Natural killer cell (primary cell): Measurements from ENCODE around the gene SLAMF9. TPM values are rescaled to one million over a fixed set of nuclear protein-coding genes. Genes with fewer than 3 reads are reported as not detected.

Source experiments
- ATAC-seq, 3 donors: fragments of 150-1000 bp in 2 of 3; fragments of 200-7000 bp in 1 of 3; cut with Tn5 transposase; 1 replicate in 1 of 3; 2 replicates in 2 of 3; pipeline ENCODE4 v1.10.0; 2021; ENCODE audit warnings: mild to moderate bottlenecking in 2 of 3, moderate library complexity in 2 of 3
- DNase-seq, 2 donors: peaks; one replicate each; pipeline versions ENCODE4 v3.0.0 to v3.0.0-alpha.2; 2013 to 2021; ENCODE audit warnings: mixed read lengths in 1 of 2
- H3K27ac ChIP-seq: one replicate; pipeline ENCODE4 v1.5.1; 2013; ENCODE audit warnings: mild to moderate bottlenecking, low read length
- H3K27me3 ChIP-seq: one replicate; pipeline ENCODE4 v1.6.1; 2013; ENCODE audit warnings: low read length; ENCODE audit not compliant: control insufficient read depth, insufficient read depth
- H3K36me3 ChIP-seq: one replicate; pipeline ENCODE4 v1.6.1; 2013; ENCODE audit warnings: low read length; ENCODE audit not compliant: control insufficient read depth, insufficient read depth
- H3K4me1 ChIP-seq: one replicate; pipeline ENCODE4 v1.6.1; 2013; ENCODE audit warnings: low read length; ENCODE audit not compliant: control insufficient read depth, insufficient read depth
- H3K4me3 ChIP-seq: one replicate; pipeline ENCODE4 v1.5.1; 2013; ENCODE audit warnings: low read length
- H3K9me3 ChIP-seq: one replicate; pipeline ENCODE4 v1.6.1; 2013; ENCODE audit warnings: low read length; ENCODE audit not compliant: control insufficient read depth, insufficient read depth
- H3K27ac Mint-ChIP-seq, 2 donors: one replicate each; pipeline ENCODE4 v1.8.0; 2022; ENCODE audit warnings: mild to moderate bottlenecking in 2 of 2, mixed read lengths in 2 of 2, moderate library complexity in 1 of 2
- H3K27me3 Mint-ChIP-seq, 2 donors: one replicate each; pipeline ENCODE4 v1.8.0; 2022; ENCODE audit warnings: low read depth in 2 of 2, mixed read lengths in 2 of 2
- H3K36me3 Mint-ChIP-seq: one replicate; pipeline ENCODE4 v1.8.0; 2022; ENCODE audit warnings: mixed read lengths
- H3K4me1 Mint-ChIP-seq, 2 donors: one replicate each; pipeline ENCODE4 v1.8.0; 2022; ENCODE audit warnings: mixed read lengths in 2 of 2
- H3K4me3 Mint-ChIP-seq: one replicate; pipeline ENCODE4 v1.8.0; 2022; ENCODE audit warnings: mild to moderate bottlenecking, moderate library complexity, mixed read lengths
- H3K9me3 Mint-ChIP-seq, 2 donors: one replicate each; pipeline ENCODE4 v1.8.0; 2022; ENCODE audit warnings: mixed read lengths in 2 of 2
- WGBS: methylation state at CpG from one replicate; pipeline ENCODE4 v1.1.7; 2013; ENCODE audit warnings: missing lambda C conversion rate; ENCODE audit not compliant: insufficient coverage; 5-methylcytosine and 5-hydroxymethylcytosine counted together
- intact Hi-C: fragments of 100-400 bp; cut with micrococcal nuclease; formaldehyde crosslinking; loops from one replicate; pipeline ENCODE4 v1.14.2; 2022
- total RNA-seq, 4 donors: library from RNA; stranded (reverse); fragments of 120-200 nt in 1 of 4; gene quantifications; one replicate each; pipeline versions ENCODE4 v1.2.3 to v1.2.4, GENCODE V29; 2013 to 2022
- TF ChIP-seq, protein P1 (sequence below): fragments of 200-600 bp; IDR thresholded peaks from one replicate; pipeline ENCODE4 v1.8.0; 2022; ENCODE audit warnings: antibody characterized with exemption

Gene SLAMF9
- total RNA-seq, 3 donors from 2014 or later (not counting 1 experiment from before 2014, with no cell fraction given): not detected

- H3K9me3 Mint-ChIP-seq: no peaks in the 10 kb centered on the region
- peak overlapping the region; percentile 79 for H3K4me3 Mint-ChIP-seq
- H3K4me3 ChIP-seq: no peak overlapping the region
- peaks cover 6% of the 10 kb centered on the region for H3K4me1 ChIP-seq
- intact Hi-C loops: no loop called here
- TF ChIP-seq, protein P1, sequence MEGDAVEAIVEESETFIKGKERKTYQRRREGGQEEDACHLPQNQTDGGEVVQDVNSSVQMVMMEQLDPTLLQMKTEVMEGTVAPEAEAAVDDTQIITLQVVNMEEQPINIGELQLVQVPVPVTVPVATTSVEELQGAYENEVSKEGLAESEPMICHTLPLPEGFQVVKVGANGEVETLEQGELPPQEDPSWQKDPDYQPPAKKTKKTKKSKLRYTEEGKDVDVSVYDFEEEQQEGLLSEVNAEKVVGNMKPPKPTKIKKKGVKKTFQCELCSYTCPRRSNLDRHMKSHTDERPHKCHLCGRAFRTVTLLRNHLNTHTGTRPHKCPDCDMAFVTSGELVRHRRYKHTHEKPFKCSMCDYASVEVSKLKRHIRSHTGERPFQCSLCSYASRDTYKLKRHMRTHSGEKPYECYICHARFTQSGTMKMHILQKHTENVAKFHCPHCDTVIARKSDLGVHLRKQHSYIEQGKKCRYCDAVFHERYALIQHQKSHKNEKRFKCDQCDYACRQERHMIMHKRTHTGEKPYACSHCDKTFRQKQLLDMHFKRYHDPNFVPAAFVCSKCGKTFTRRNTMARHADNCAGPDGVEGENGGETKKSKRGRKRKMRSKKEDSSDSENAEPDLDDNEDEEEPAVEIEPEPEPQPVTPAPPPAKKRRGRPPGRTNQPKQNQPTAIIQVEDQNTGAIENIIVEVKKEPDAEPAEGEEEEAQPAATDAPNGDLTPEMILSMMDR: no peak
- H3K9me3 ChIP-seq: no peaks in the 10 kb centered on the region
- no peaks in the 10 kb centered on the region for H3K36me3 Mint-ChIP-seq
- no peak for DNase-seq
- H3K27me3 Mint-ChIP-seq: peaks cover 42 to 48% of the 10 kb centered on the region in 2 donors
- ATAC-seq: no peak
- 47% methylated on average over 11 of the region's 11 CpGs for WGBS
- H3K4me1 Mint-ChIP-seq: peaks cover 7 to 15% of the 10 kb centered on the region in 2 donors
- H3K27me3 ChIP-seq: peaks cover 18% of the 10 kb centered on the region
- no peaks in the 10 kb centered on the region for H3K36me3 ChIP-seq
- H3K27ac Mint-ChIP-seq: peak overlapping the region in 1 of 2 donors; percentile 29
- no peak overlapping the region for H3K27ac ChIP-seq
These were observed 9.2 kb downstream of the SLAMF9 start for GRCh38 chr1:159944623-159945455.

DNA sequence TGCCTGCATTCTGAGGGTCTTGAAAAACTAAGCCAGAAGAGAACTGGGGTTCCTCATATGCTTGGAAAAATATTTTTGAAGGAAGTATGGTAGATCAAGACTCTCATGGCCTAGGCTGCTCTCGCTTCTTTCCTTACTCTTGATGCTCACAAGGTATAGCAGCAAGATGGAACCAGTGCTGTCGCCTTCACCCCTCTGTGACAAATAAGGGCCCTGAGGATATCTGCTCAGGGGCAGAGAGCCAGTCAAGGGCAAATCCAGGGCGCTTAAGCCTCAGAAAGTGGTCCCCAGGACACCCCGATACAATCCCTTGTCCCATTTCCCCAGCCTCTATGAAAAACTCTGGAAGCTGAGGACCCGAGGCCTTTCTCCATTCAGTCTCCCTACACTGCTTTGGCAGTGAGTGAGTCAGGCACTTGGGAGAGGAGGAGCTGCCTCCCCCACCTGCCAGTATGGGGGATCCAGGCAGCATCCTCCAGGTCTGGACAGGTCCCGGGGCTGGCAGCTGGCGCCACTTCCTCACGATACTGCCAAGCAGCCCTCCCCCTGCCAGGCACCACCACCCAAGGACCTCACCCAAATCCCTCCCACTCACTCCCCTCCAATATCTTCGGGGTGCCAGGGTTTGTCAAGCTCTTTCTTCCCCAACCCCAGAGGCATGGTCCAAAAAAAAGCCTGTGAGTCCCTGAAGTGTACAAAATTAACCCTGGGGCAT is 10.0 kb downstream of the SLAMF9 start:
- 75% methylated on average over 9 of the region's 9 CpGs for WGBS
- no peak for ATAC-seq
- Histone ChIP-seq H3K36me3 (no peaks in the 10 kb centered on the region), H3K9me3 (no peaks in the 10 kb centered on the region), H3K27me3 (peaks cover 18% of the 10 kb centered on the region), H3K4me3 (no peak overlapping the region), H3K4me1 (peaks cover 6% of the 10 kb centered on the region), H3K27ac (no peak overlapping the region)
- intact Hi-C loops: no loop called here
- peaks cover 7 to 15% of the 10 kb centered on the region in 2 donors for H3K4me1 Mint-ChIP-seq
- H3K4me3 Mint-ChIP-seq: no peak overlapping the region
- DNase-seq: no peak
- H3K27ac Mint-ChIP-seq: no peak overlapping the region
- H3K36me3 Mint-ChIP-seq: no peaks in the 10 kb centered on the region
- peaks cover 42 to 48% of the 10 kb centered on the region in 2 donors for H3K27me3 Mint-ChIP-seq
- TF ChIP-seq, protein P1: no peak
- no peaks in the 10 kb centered on the region for H3K9me3 Mint-ChIP-seq

GRCh38 chr1:159943278-159943640 is 10.8 kb downstream of the SLAMF9 start:
- TF ChIP-seq, protein P1: no peak
- Mint-ChIP-seq H3K4me3 (no peak overlapping the region), H3K27ac (no peak overlapping the region), H3K27me3 (peaks cover 43 to 45% of the 10 kb centered on the region in 2 donors), H3K36me3 (no peaks in the 10 kb centered on the region), H3K4me1 (peaks cover 7 to 15% of the 10 kb centered on the region in 2 donors), H3K9me3 (no peaks in the 10 kb centered on the region)
- no peaks in the 10 kb centered on the region for H3K36me3 ChIP-seq
- no peak overlapping the region for H3K4me3 ChIP-seq
- H3K27me3 ChIP-seq: peaks cover 18% of the 10 kb centered on the region
- H3K27ac ChIP-seq: no peak overlapping the region
- WGBS: 94% methylated on average over 5 of the region's 5 CpGs
- ATAC-seq: no peak
- intact Hi-C loops: no loop called here
- H3K4me1 ChIP-seq: peaks cover 6% of the 10 kb centered on the region
- H3K9me3 ChIP-seq: no peaks in the 10 kb centered on the region
- no peak for DNase-seq
